ENCODE measurements around the gene ARL15. TPM values are rescaled to one million over a fixed set of nuclear protein-coding genes. Genes with fewer than 3 reads are reported as not detected.

ARL15 gene
- total and polyA plus RNA-seq, 5 donors: 14.2 to 30.3 (median 24.8) TPM

- no peak overlapping the region for H3K4me3 ChIP-seq (ENCODE audit: low read length)
- no peaks in the 10 kb centered on the region for H3K4me1 ChIP-seq (ENCODE audit: control insufficient read depth, insufficient read depth, low read length)
- ATAC-seq: no peak
- H3K27me3 ChIP-seq (ENCODE audit: control insufficient read depth, insufficient read depth): no peaks in the 10 kb centered on the region
- intact Hi-C loops (cut with DNase I): no loop called here
- H3K9me3 ChIP-seq (ENCODE audit: control insufficient read depth, low read length): no peaks in the 10 kb centered on the region
- no peak overlapping the region for H3K27ac ChIP-seq (ENCODE audit: low read length)
- no peak for DNase-seq
Observed at GRCh38 chr5:53917095-53917494, 393.3 kb downstream of the ARL15 start.

GRCh38 chr5:53915120-53915519 lies 395.3 kb downstream of the ARL15 start:
- WGBS: 84% methylated on average over 1 of the region's 1 CpG
- H3K9me3 ChIP-seq (ENCODE audit: control insufficient read depth, low read length): no peaks in the 10 kb centered on the region
- no peaks in the 10 kb centered on the region for H3K4me1 ChIP-seq (ENCODE audit: control insufficient read depth, insufficient read depth, low read length)
- no peak overlapping the region for H3K27ac ChIP-seq (ENCODE audit: low read length)
- ATAC-seq (no peak), DNase-seq (no peak)
- intact Hi-C loops (cut with DNase I): no loop called here
- H3K4me3 ChIP-seq (ENCODE audit: low read length): no peak overlapping the region
- no peaks in the 10 kb centered on the region for H3K27me3 ChIP-seq (ENCODE audit: control insufficient read depth, insufficient read depth)

GRCh38 chr5:53913941-53914340 lies 396.4 kb downstream of the ARL15 start:
- DNase-seq (no peak), ATAC-seq (no peak)
- Histone ChIP-seq H3K4me3 (ENCODE audit: low read length) (no peak overlapping the region), H3K27me3 (ENCODE audit: control insufficient read depth, insufficient read depth) (no peaks in the 10 kb centered on the region), H3K4me1 (ENCODE audit: control insufficient read depth, insufficient read depth, low read length) (no peaks in the 10 kb centered on the region), H3K9me3 (ENCODE audit: control insufficient read depth, low read length) (no peaks in the 10 kb centered on the region), H3K27ac (ENCODE audit: low read length) (no peak overlapping the region)
- intact Hi-C loops (cut with DNase I): no loop called here
- WGBS: 58% methylated on average over 1 of the region's 1 CpG

- Histone ChIP-seq H3K27me3 (ENCODE audit: control insufficient read depth, insufficient read depth) (no peaks in the 10 kb centered on the region), H3K27ac (ENCODE audit: low read length) (no peak overlapping the region), H3K4me3 (ENCODE audit: low read length) (no peak overlapping the region), H3K9me3 (ENCODE audit: control insufficient read depth, low read length) (no peaks in the 10 kb centered on the region), H3K4me1 (ENCODE audit: control insufficient read depth, insufficient read depth, low read length) (no peaks in the 10 kb centered on the region)
- ATAC-seq (no peak), DNase-seq (no peak)
- WGBS: 78% methylated on average over 2 of the region's 2 CpGs
- intact Hi-C loops (cut with DNase I): no loop called here
Observed at GRCh38 chr5:53908757-53909156, 401.6 kb downstream of the ARL15 start.

GRCh38 chr5:53907827-53908226 lies 402.5 kb downstream of the ARL15 start:
- Histone ChIP-seq H3K4me1 (ENCODE audit: control insufficient read depth, insufficient read depth, low read length) (no peaks in the 10 kb centered on the region), H3K27me3 (ENCODE audit: control insufficient read depth, insufficient read depth) (no peaks in the 10 kb centered on the region), H3K9me3 (ENCODE audit: control insufficient read depth, low read length) (no peaks in the 10 kb centered on the region), H3K27ac (ENCODE audit: low read length) (no peak overlapping the region), H3K4me3 (ENCODE audit: low read length) (no peak overlapping the region)
- 94% methylated on average over 3 of the region's 3 CpGs for WGBS
- intact Hi-C loops (cut with DNase I): no loop called here
- no peak for DNase-seq
- ATAC-seq: no peak

GRCh38 chr5:53906736-53907135 lies 403.6 kb downstream of the ARL15 start:
- Histone ChIP-seq H3K27ac (ENCODE audit: low read length) (no peak overlapping the region), H3K9me3 (ENCODE audit: control insufficient read depth, low read length) (no peaks in the 10 kb centered on the region), H3K4me3 (ENCODE audit: low read length) (no peak overlapping the region), H3K4me1 (ENCODE audit: control insufficient read depth, insufficient read depth, low read length) (peaks cover 3% of the 10 kb centered on the region), H3K27me3 (ENCODE audit: control insufficient read depth, insufficient read depth) (no peaks in the 10 kb centered on the region)
- DNase-seq: no peak
- intact Hi-C loops (cut with DNase I): no loop called here
- no peak for ATAC-seq
- 96% methylated on average over 1 of the region's 1 CpG for WGBS

- 61% methylated on average over 6 of the region's 6 CpGs for WGBS
- Histone ChIP-seq H3K9me3 (ENCODE audit: control insufficient read depth, low read length) (no peaks in the 10 kb centered on the region), H3K27me3 (ENCODE audit: control insufficient read depth, insufficient read depth) (no peaks in the 10 kb centered on the region), H3K27ac (ENCODE audit: low read length) (no peak overlapping the region), H3K4me3 (ENCODE audit: low read length) (no peak overlapping the region), H3K4me1 (ENCODE audit: control insufficient read depth, insufficient read depth, low read length) (peaks cover 3% of the 10 kb centered on the region)
- intact Hi-C loops (cut with DNase I): no loop called here
- ATAC-seq: peak in 1 of 2 donors; percentile 29
- DNase-seq: peak in 2 of 3 donors; percentile 12 to 60
Observed at GRCh38 chr5:53902296-53902907, 408.0 kb downstream of the ARL15 start.

- no peak for ATAC-seq
- DNase-seq: no peak
- no peaks in the 10 kb centered on the region for H3K27me3 ChIP-seq (ENCODE audit: control insufficient read depth, insufficient read depth)
- 93% methylated on average over 2 of the region's 2 CpGs for WGBS
- H3K4me3 ChIP-seq (ENCODE audit: low read length): no peak overlapping the region
- no peak overlapping the region for H3K27ac ChIP-seq (ENCODE audit: low read length)
- peaks cover 3% of the 10 kb centered on the region for H3K4me1 ChIP-seq (ENCODE audit: control insufficient read depth, insufficient read depth, low read length)
- no peaks in the 10 kb centered on the region for H3K9me3 ChIP-seq (ENCODE audit: control insufficient read depth, low read length)
- intact Hi-C loops (cut with DNase I): no loop called here
Observed at GRCh38 chr5:53900677-53901076, 409.7 kb downstream of the ARL15 start.

GRCh38 chr5:53895091-53895683 lies 415.2 kb downstream of the ARL15 start:
- no peak for DNase-seq
- peaks cover 3% of the 10 kb centered on the region for H3K4me1 ChIP-seq (ENCODE audit: control insufficient read depth, insufficient read depth, low read length)
- 66% methylated on average over 3 of the region's 3 CpGs for WGBS
- no peaks in the 10 kb centered on the region for H3K27me3 ChIP-seq (ENCODE audit: control insufficient read depth, insufficient read depth)
- no peaks in the 10 kb centered on the region for H3K9me3 ChIP-seq (ENCODE audit: control insufficient read depth, low read length)
- intact Hi-C loops (cut with DNase I): no loop called here
- H3K27ac ChIP-seq (ENCODE audit: low read length): no peak overlapping the region
- no peak for ATAC-seq
- no peak overlapping the region for H3K4me3 ChIP-seq (ENCODE audit: low read length)

GRCh38 chr5:53893626-53894025 lies 416.7 kb downstream of the ARL15 start:
- no peak for ATAC-seq
- DNase-seq: no peak
- intact Hi-C loops (cut with DNase I): no loop called here
- Histone ChIP-seq H3K4me3 (ENCODE audit: low read length) (no peak overlapping the region), H3K27ac (ENCODE audit: low read length) (no peak overlapping the region), H3K4me1 (ENCODE audit: control insufficient read depth, insufficient read depth, low read length) (peaks cover 3% of the 10 kb centered on the region), H3K27me3 (ENCODE audit: control insufficient read depth, insufficient read depth) (no peaks in the 10 kb centered on the region), H3K9me3 (ENCODE audit: control insufficient read depth, low read length) (no peaks in the 10 kb centered on the region)
- WGBS: 62% methylated on average over 1 of the region's 1 CpG

GRCh38 chr5:53892224-53892623 lies 418.1 kb downstream of the ARL15 start:
- intact Hi-C loops (cut with DNase I): no loop called here
- H3K27me3 ChIP-seq (ENCODE audit: control insufficient read depth, insufficient read depth): no peaks in the 10 kb centered on the region
- H3K4me3 ChIP-seq (ENCODE audit: low read length): no peak overlapping the region
- no peak for ATAC-seq
- peaks cover 3% of the 10 kb centered on the region for H3K4me1 ChIP-seq (ENCODE audit: control insufficient read depth, insufficient read depth, low read length)
- DNase-seq: no peak
- 71% methylated on average over 1 of the region's 1 CpG for WGBS
- no peak overlapping the region for H3K27ac ChIP-seq (ENCODE audit: low read length)
- no peaks in the 10 kb centered on the region for H3K9me3 ChIP-seq (ENCODE audit: control insufficient read depth, low read length)

GRCh38 chr5:53891159-53891558 lies 419.2 kb downstream of the ARL15 start:
- ATAC-seq: peak; percentile 48 to 66
- Histone ChIP-seq H3K27me3 (ENCODE audit: control insufficient read depth, insufficient read depth) (no peaks in the 10 kb centered on the region), H3K9me3 (ENCODE audit: control insufficient read depth, low read length) (no peaks in the 10 kb centered on the region), H3K4me3 (ENCODE audit: low read length) (no peak overlapping the region), H3K4me1 (ENCODE audit: control insufficient read depth, insufficient read depth, low read length) (peaks cover 3% of the 10 kb centered on the region), H3K27ac (ENCODE audit: low read length) (no peak overlapping the region)
- no peak for DNase-seq
- 58% methylated on average over 4 of the region's 4 CpGs for WGBS
- intact Hi-C loops (cut with DNase I): no loop called here
